Activated T-helper 1 cell treated with anti-CD3 and anti-CD28 coated beads, Interleukin-2, amount 50 U/mL, for 16 hours (primary cell): ENCODE data around the gene LCN9.

ENCODE experiments used
- DNase-seq, 2 donors: peaks; one replicate each; pipeline ENCODE4 v3.0.0-alpha.2; 2020; ENCODE audit warnings: low read depth in 1 of 2, low spot score in 1 of 2

Gene LCN9

DNA sequence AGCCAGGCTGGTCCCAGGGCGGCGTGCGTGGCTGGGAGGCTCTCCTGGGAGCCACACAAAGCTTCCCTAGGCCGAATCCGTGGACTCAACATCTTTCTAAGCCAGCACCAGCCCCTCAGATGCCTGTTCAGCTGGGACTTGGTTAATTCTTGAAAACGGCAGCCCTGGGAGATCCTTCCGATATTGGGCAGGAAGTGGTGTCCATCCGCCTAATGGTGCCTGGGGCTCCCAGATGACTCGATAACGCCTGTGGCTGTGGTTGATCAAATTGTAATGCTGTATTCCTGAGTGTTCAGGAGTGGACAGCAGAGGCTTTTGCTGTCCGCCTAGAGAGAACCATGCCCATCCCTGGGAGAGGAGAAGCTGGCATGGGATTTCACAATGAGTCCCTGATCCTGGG lies 52.9 kb downstream of the LCN9 start:
- DNase-seq, result no peak
